K562 (cell line): ENCODE data around the gene ADAM33. TPM values are rescaled to one million over a fixed set of nuclear protein-coding genes. Genes with fewer than 3 reads are reported as not detected.

ENCODE experiments used
- ATAC-seq: fragments of 200-7000 bp; cut with Tn5 transposase; 3 replicates; pipeline ENCODE4 v1.9.1; 2020; ENCODE audit warnings: moderate library complexity
- BruUV-seq: library from RNA; stranded (reverse); fragments of 400-500 nt; replicated peaks from 2 replicates; lab custom pipeline; 2021; lab: Mats Ljungman, UMichigan
- CTCF ChIA-PET: fragments of 300-600 bp; formaldehyde crosslinking; extraction: SDS; loops from one replicate; lab custom pipeline; 2021; ENCODE audit warnings: low intra/inter-chr PET ratio; lab: Yijun Ruan, JAX
- POLR2A ChIA-PET: fragments of 300-600, 350-650 bp; sonication (Branson Sonifier 250); formaldehyde crosslinking; extraction: SDS; loops from one replicate; lab custom pipeline; 2021; ENCODE audit warnings: antibody characterized with exemption, inconsistent platforms; lab: Yijun Ruan, JAX
- DNase-seq, 4 experiments: peaks; one replicate each; pipeline versions ENCODE4 v3.0.0 to v3.0.0-alpha.2; 2011 to 2018; ENCODE audit warnings: low spot score in 3 of 4, mixed read lengths in 3 of 4; ENCODE audit errors: extremely low read depth in 1 of 4
- FAIRE-seq: peaks from 2 replicates; lab custom pipeline; 2011; peaks lifted over from hg19 to GRCh38; lab: Jason Lieb, UNC
- H2AFZ ChIP-seq: 2 replicates; pipeline ENCODE4 v1.6.0; 2011; ENCODE audit warnings: low read depth, low read length, control low read depth, inconsistent platforms
- H3K27ac ChIP-seq: fragments of 200-600 bp; 3 replicates; pipeline ENCODE4 v1.8.0; 2011; ENCODE audit warnings: low read depth, mild to moderate bottlenecking, control low read depth, inconsistent platforms, low read length, moderate library complexity, mixed read lengths; ENCODE audit errors: extremely low read depth
- H3K27me3 ChIP-seq, 2 experiments: fragments of 300-600 bp in 1 of 2; 2 replicates in 1 of 2; 3 replicates in 1 of 2; pipeline versions ENCODE4 v1.6.0 to v1.8.0; 2011; ENCODE audit warnings: inconsistent platforms in 2 of 2, low read length in 2 of 2, mild to moderate bottlenecking in 1 of 2, mixed read lengths in 1 of 2, moderate library complexity in 1 of 2; ENCODE audit not compliant: control insufficient read depth in 2 of 2, insufficient read depth in 2 of 2
- H3K36me3 ChIP-seq: fragments of 300-600 bp; 3 replicates; pipeline ENCODE4 v1.8.0; 2011; ENCODE audit warnings: mild to moderate bottlenecking, low read length, inconsistent platforms; ENCODE audit not compliant: control insufficient read depth, insufficient read depth
- H3K4me1 ChIP-seq, 2 experiments: fragments of 200-600 bp in 1 of 2; replicated peaks in 1 of 2; 2 replicates in 1 of 2; 3 replicates in 1 of 2; pipeline versions ENCODE4 v1.5.1 to v1.8.0; 2011; ENCODE audit warnings: inconsistent platforms in 2 of 2, low read length in 2 of 2, mild to moderate bottlenecking in 1 of 2, mixed read lengths in 1 of 2, moderate library complexity in 1 of 2; ENCODE audit not compliant: control insufficient read depth in 2 of 2, insufficient read depth in 2 of 2
- H3K4me2 ChIP-seq: 2 replicates; pipeline ENCODE4 v1.6.1; 2011; ENCODE audit warnings: low read length, control low read depth, inconsistent platforms, mixed read lengths; ENCODE audit not compliant: insufficient read depth
- H3K4me3 ChIP-seq: fragments of 200-600 bp; sonication (generic), shearing (Covaris generic); 2 replicates; pipeline ENCODE4 v1.5.1; 2016; ENCODE audit warnings: control low read depth, inconsistent platforms
- H3K79me2 ChIP-seq: fragments of 200-600 bp; 3 replicates; pipeline ENCODE4 v1.8.0; 2011; ENCODE audit warnings: low read length, inconsistent platforms; ENCODE audit not compliant: control insufficient read depth, insufficient read depth
- H3K9ac ChIP-seq, 2 experiments: 2 replicates each; pipeline versions ENCODE4 v1.6.0 to v1.6.1; 2011; ENCODE audit warnings: low read depth in 2 of 2, low read length in 2 of 2, control low read depth in 1 of 2, inconsistent platforms in 1 of 2, mild to moderate bottlenecking in 1 of 2, mixed read lengths in 1 of 2; ENCODE audit not compliant: insufficient read depth in 1 of 2
- H3K9me1 ChIP-seq: one replicate; pipeline ENCODE4 v1.6.0; 2011; ENCODE audit warnings: inconsistent platforms, mild to moderate bottlenecking, low read length, moderate library complexity; ENCODE audit not compliant: control insufficient read depth, insufficient read depth
- H3K9me3 ChIP-seq: replicated peaks from 2 replicates; pipeline ENCODE4 v1.5.1; 2011; ENCODE audit warnings: low read depth, low read length, inconsistent platforms; ENCODE audit not compliant: control insufficient read depth, insufficient read depth
- H4K20me1 ChIP-seq: replicated peaks from 2 replicates; pipeline ENCODE4 v1.6.1; 2011; ENCODE audit warnings: low read length, inconsistent platforms, mixed read lengths; ENCODE audit not compliant: control insufficient read depth, insufficient read depth
- CEBPB ChIP-seq: fragments of 450-650 bp; IDR thresholded peaks from 2 replicates; pipeline ENCODE4 v1.6.1; 2016; ENCODE audit warnings: missing genetic modification characterization, missing compliant biosample characterization
- CEBPG ChIP-seq, 3 experiments: fragments of 200-800 bp in 1 of 3; sonication (Bioruptor generic) in 1 of 3; sonication (generic) in 1 of 3; formaldehyde crosslinking in 1 of 3; IDR thresholded peaks in 2 of 3; conservative IDR thresholded peaks in 1 of 3; 2 replicates each; pipeline versions ENCODE4 v1.6.1 to v1.8.0; 2016 to 2022; ENCODE audit warnings: missing compliant biosample characterization in 2 of 3, missing genetic modification characterization in 2 of 3, mild to moderate bottlenecking in 1 of 3, missing genetic modification reagents in 1 of 3
- CUX1 ChIP-seq: fragments of 200-800 bp; sonication (Bioruptor generic); IDR thresholded peaks from 2 replicates; pipeline ENCODE4 v1.6.1; 2016; ENCODE audit warnings: missing genetic modification characterization, missing compliant biosample characterization
- POLR3A ChIP-seq: IDR thresholded peaks from 2 replicates; pipeline ENCODE4 v1.6.1; 2011; ENCODE audit warnings: borderline replicate concordance, mild to moderate bottlenecking, moderate library complexity; ENCODE audit not compliant: insufficient read length, insufficient read depth; ENCODE audit errors: extremely low read depth
- ZNF511 ChIP-seq: sonication (generic); formaldehyde crosslinking; IDR thresholded peaks from 2 replicates; pipeline ENCODE4 v1.8.0; 2022; ENCODE audit warnings: mild to moderate bottlenecking, missing genetic modification reagents
- WGBS: fragments of 100-300 bp; shearing (Covaris generic); methylation state at CpG from one replicate; pipeline ENCODE4 v1.1.6; 2016; ENCODE audit warnings: low coverage, mixed read lengths; ENCODE audit not compliant: insufficient coverage; ENCODE audit errors: missing lambda C conversion rate; 5-methylcytosine and 5-hydroxymethylcytosine counted together
- in situ Hi-C: fragments of 300-500 bp; cut with MboI; formaldehyde crosslinking; loops from 4 replicates; pipeline ENCODE4 v1.15.0; 2018; ENCODE audit warnings: inconsistent platforms, mixed read lengths
- intact Hi-C: fragments of 100-400 bp; cut with micrococcal nuclease; formaldehyde crosslinking; loops from 2 replicates; pipeline ENCODE4 v1.14.2; 2022
- polyA plus RNA-seq, 8 experiments: library from polyadenylated mRNA; depleted of rRNA in 4 of 8; stranded (reverse) in 5 of 8; unstranded in 3 of 8; fragments of >200 nt; fragmentation: Nextera tagmentation in 2 of 8; fragmentation: Illumina TruSeq in 1 of 8; extraction: Ambion mirVana in 2 of 8; extraction: Trizol in 1 of 8; gene quantifications; 2 replicates each; pipeline versions ENCODE4 v1.2.1 to v1.2.3, GENCODE V29; 2011 to 2014; ENCODE audit warnings: inconsistent platforms in 1 of 8, missing spikeins in 1 of 8
- total RNA-seq, 7 experiments: library from RNA; depleted of rRNA in 6 of 7; stranded (reverse); fragments of >200 nt in 6 of 7; fragmentation: Illumina TruSeq in 2 of 7; extraction: Trizol in 2 of 7; gene quantifications; 2 replicates each; pipeline versions ENCODE4 v1.2.1 to v1.2.3, GENCODE V29; 2011 to 2021; ENCODE audit warnings: low replicate concordance in 1 of 7

The ADAM33 gene
- total and polyA plus RNA-seq, 9 of the 15 experiments (the other 6 are each of a cell fraction or from before 2014, with no cell fraction given): not detected

GRCh38 chr20:3712279-3712873 is 30.6 kb upstream of the ADAM33 start, which contains the start of gene SIGLEC1:
Gene SIGLEC1 (minus strand): TSS chr20:3712600. CDS start chr20:3707128, 5,472 bp downstream.
- intact Hi-C loops: no loop called here
- WGBS: 32% methylated on average over 8 of the region's 15 CpGs
- H3K79me2 ChIP-seq: no peaks in the 10 kb centered on the region
- H3K27me3 ChIP-seq: no peaks in the 10 kb centered on the region
- H3K9me1 ChIP-seq: no peaks in the 10 kb centered on the region
- H3K36me3 ChIP-seq: no peaks in the 10 kb centered on the region
- in situ Hi-C loops: loop anchor here (5.0 kb wide), 1 partner anchor 150 kb away; no protein-coding TSS in a partner anchor
- H3K4me2 ChIP-seq: no peak within 1 kb of the TSS
- TF ChIP-seq CEBPG (CRISPR knock-in tag; IDR thresholded peaks at IDR 0.05): peak; percentile 76
- peak in 1 of 2 experiments; percentile 47; a peak in 2 of 4 replicates for TF ChIP-seq CEBPG (tag; conservative IDR thresholded peaks at IDR 0.05 in 1 of 2, IDR thresholded peaks at IDR 0.05 in 1 of 2)
- TF ChIP-seq CEBPB (tag): peak; percentile 79
- TF ChIP-seq CUX1 (CRISPR knock-in tag): no peak
- no peak for TF ChIP-seq ZNF511 (CRISPR knock-in tag)
- TF ChIP-seq POLR3A: no peak
- TF ChIP-seq, all 486 proteins: peak for 2
- FAIRE-seq (no peak), ATAC-seq (no peak), DNase-seq (no peak)
- ChIA-PET CTCF (no interaction called here), POLR2A (interaction anchor here (0.6 to 0.7 kb wide), 4 partner anchors 10 to 617 kb away, joined by 3 to 4 read pairs (median 3); no protein-coding TSS in a partner anchor)
- H3K4me1 ChIP-seq: peaks cover 0 to 13% of the 10 kb centered on the region in 2 experiments; a peak in 3 of 5 replicates
- H2AFZ ChIP-seq: no peak within 1 kb of the TSS
- no peaks in the 10 kb centered on the region for H3K9me3 ChIP-seq
- no peak within 1 kb of the TSS for H3K4me3 ChIP-seq
- BruUV-seq: no TSS peak
- no peak within 1 kb of the TSS for H3K27ac ChIP-seq
- no peak within 1 kb of the TSS for H3K9ac ChIP-seq
- H4K20me1 ChIP-seq: no peaks in the 10 kb centered on the region
